HG03280 (cell line): ENCODE data around the gene ASB2.
A peak's percentile ranks its signal among the peaks of the same experiment; 100 is the strongest.

Experiments
- ATAC-seq: cut with Tn5 transposase; IDR thresholded peaks from one replicate; pipeline ENCODE4 v1.9.1; 2021; ENCODE audit warnings: mild to moderate bottlenecking, moderate library complexity; ENCODE audit not compliant: unreplicated experiment

ASB2 gene

GRCh38 chr14:93962701-93963601 is 13.4 kb downstream of the ASB2 start:
- ATAC-seq, result peak; percentile 58

- ATAC-seq, result no peak
Observed at GRCh38 chr14:93961620-93962019, 14.8 kb downstream of the ASB2 start.

GRCh38 chr14:93960774-93961438 is 15.5 kb downstream of the ASB2 start:
- no peak for ATAC-seq

- no peak for ATAC-seq
Observed at GRCh38 chr14:93960108-93960475, 16.3 kb downstream of the ASB2 start.

- peak; percentile 61 for ATAC-seq
Observed at GRCh38 chr14:93959239-93960107, 16.9 kb downstream of the ASB2 start.

- no peak for ATAC-seq
Observed at GRCh38 chr14:93958567-93959238, 17.7 kb downstream of the ASB2 start.

- ATAC-seq, result no peak
Observed at GRCh38 chr14:93957751-93958566, 18.4 kb downstream of the ASB2 start.

GRCh38 chr14:93957333-93957710 is 19.0 kb downstream of the ASB2 start:
- ATAC-seq, result no peak

- ATAC-seq, result no peak
Observed at GRCh38 chr14:93956514-93957332, 19.6 kb downstream of the ASB2 start.

- no peak for ATAC-seq
Observed at GRCh38 chr14:93955850-93956481, 20.4 kb downstream of the ASB2 start.

- ATAC-seq, result peak; percentile 25
Observed at GRCh38 chr14:93954900-93955849, 21.2 kb downstream of the ASB2 start.

GRCh38 chr14:93954516-93954830 is 21.9 kb downstream of the ASB2 start:
- ATAC-seq, result no peak

GRCh38 chr14:93953739-93954515 is 22.4 kb downstream of the ASB2 start:
- no peak for ATAC-seq

GRCh38 chr14:93953263-93953662 is 23.1 kb downstream of the ASB2 start:
- no peak for ATAC-seq

- ATAC-seq, result no peak
Observed at GRCh38 chr14:93952829-93953228, 23.5 kb downstream of the ASB2 start.

- no peak for ATAC-seq
Observed at GRCh38 chr14:93951635-93952540, 24.5 kb downstream of the ASB2 start.
